C4-2B (cell line): ENCODE results near the gene RRBP1.

Experiments
- H3K27ac ChIP-seq: fragments of 450-650 bp; 2 replicates; pipeline ENCODE4 v1.5.1; 2017
- CTCF ChIP-seq: fragments of 450-650 bp; conservative IDR thresholded peaks from 2 replicates; pipeline ENCODE4 v1.5.1; 2017; ENCODE audit warnings: mild to moderate bottlenecking
- ZFX ChIP-seq: fragments of 450-650 bp; IDR thresholded peaks from 2 replicates; pipeline ENCODE4 v1.6.1; 2017

RRBP1 gene

GRCh38 chr20:17638835-17639407, 43.1 kb downstream of the RRBP1 start:
- no peak for TF ChIP-seq CTCF
- TF ChIP-seq ZFX = no peak
- H3K27ac ChIP-seq = no peak overlapping the region

GRCh38 chr20:17637985-17638640, 43.9 kb downstream of the RRBP1 start:
- TF ChIP-seq ZFX = no peak
- no peak for TF ChIP-seq CTCF
- H3K27ac ChIP-seq = no peak overlapping the region

GRCh38 chr20:17637413-17637780, 44.6 kb downstream of the RRBP1 start:
- H3K27ac ChIP-seq = no peak overlapping the region
- TF ChIP-seq ZFX (no peak), CTCF (no peak)

GRCh38 chr20:17636523-17637412, 45.3 kb downstream of the RRBP1 start:
- no peak for TF ChIP-seq ZFX
- no peak for TF ChIP-seq CTCF
- H3K27ac ChIP-seq = no peak overlapping the region

- no peak overlapping the region for H3K27ac ChIP-seq
Observed at GRCh38 chr20:17635332-17636244, 46.5 kb downstream of the RRBP1 start.

More at GRCh38 chr20:17635332-17636244, 46.5 kb downstream of the RRBP1 start:
- TF ChIP-seq ZFX = no peak
- TF ChIP-seq CTCF = no peak
